Measurements from ENCODE around the gene CDC14B.

DNA sequence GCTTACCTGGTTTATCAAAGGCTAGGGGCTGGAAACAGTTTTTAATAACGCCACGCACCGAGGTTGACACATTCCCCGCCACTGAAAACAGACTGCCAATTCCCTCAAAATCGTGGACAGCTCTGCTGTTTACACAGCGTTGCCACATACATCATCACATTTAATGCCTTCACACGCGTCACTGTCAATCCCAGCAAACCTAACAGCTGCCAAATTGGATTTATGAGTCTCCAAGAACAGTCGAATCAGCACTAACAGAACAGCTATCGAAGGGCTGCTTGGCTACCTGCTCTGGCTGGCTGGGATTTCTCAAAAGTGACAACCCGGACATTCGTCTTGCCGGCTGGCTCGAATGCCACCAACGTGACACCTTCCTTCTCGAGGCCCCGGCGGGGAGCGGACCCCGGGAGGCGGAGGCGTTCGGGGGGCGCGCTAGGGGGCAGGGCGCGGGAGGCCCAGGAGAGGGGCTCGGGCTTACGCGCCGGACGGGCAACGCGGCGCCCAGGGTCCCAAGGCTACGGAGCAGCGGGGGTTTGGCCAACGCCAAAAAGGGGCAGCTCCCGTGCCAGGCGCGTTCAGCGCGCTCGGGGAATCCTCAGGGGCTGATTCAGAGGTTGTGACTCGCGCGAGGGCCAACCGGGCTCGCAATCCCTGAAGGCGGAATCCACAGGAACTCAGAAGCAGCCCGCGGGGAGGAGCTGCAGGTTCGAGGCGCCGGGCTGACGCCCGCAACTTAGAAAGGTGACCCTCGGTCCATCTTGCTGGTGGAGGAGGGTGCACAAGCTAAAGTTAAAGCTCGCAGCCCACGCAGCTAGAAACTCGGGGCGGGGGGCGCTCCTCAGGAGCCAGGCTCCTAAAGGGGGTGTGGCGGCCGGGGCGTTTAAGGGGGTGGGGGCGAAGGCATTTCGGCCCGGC lies 1.2 kb downstream of the CDC14B start:
- TF ChIP-seq, protein P1, sequence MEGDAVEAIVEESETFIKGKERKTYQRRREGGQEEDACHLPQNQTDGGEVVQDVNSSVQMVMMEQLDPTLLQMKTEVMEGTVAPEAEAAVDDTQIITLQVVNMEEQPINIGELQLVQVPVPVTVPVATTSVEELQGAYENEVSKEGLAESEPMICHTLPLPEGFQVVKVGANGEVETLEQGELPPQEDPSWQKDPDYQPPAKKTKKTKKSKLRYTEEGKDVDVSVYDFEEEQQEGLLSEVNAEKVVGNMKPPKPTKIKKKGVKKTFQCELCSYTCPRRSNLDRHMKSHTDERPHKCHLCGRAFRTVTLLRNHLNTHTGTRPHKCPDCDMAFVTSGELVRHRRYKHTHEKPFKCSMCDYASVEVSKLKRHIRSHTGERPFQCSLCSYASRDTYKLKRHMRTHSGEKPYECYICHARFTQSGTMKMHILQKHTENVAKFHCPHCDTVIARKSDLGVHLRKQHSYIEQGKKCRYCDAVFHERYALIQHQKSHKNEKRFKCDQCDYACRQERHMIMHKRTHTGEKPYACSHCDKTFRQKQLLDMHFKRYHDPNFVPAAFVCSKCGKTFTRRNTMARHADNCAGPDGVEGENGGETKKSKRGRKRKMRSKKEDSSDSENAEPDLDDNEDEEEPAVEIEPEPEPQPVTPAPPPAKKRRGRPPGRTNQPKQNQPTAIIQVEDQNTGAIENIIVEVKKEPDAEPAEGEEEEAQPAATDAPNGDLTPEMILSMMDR (conservative IDR thresholded peaks at IDR 0.05; ENCODE audit: low read length), result no peak
- TF ChIP-seq EZH2phosphoT487 (IDR thresholded peaks at IDR 0.05; ENCODE audit: borderline replicate concordance), result no peak

Measured in Loucy (cell line).